Glutamatergic neuron (in vitro differentiated cells): Measurements from ENCODE around the gene RNF227. TPM values are rescaled to one million over a fixed set of nuclear protein-coding genes. Genes with fewer than 3 reads are reported as not detected.

ENCODE experiments used
- DNase-seq: peaks from one replicate; pipeline ENCODE4 v3.0.0; 2022
- H3K27ac Mint-ChIP-seq: one replicate; pipeline ENCODE4 v1.8.0; 2020; ENCODE audit warnings: mild to moderate bottlenecking, mixed read lengths, inconsistent platforms; ENCODE audit not compliant: unreplicated experiment
- H3K27me3 Mint-ChIP-seq: one replicate; pipeline ENCODE4 v1.8.0; 2020; ENCODE audit warnings: mild to moderate bottlenecking, moderate library complexity, mixed read lengths, inconsistent platforms; ENCODE audit not compliant: unreplicated experiment
- H3K36me3 Mint-ChIP-seq: one replicate; pipeline ENCODE4 v1.8.0; 2020; ENCODE audit warnings: mild to moderate bottlenecking, mixed read lengths, inconsistent platforms; ENCODE audit not compliant: unreplicated experiment
- H3K4me1 Mint-ChIP-seq: one replicate; pipeline ENCODE4 v1.8.0; 2020; ENCODE audit warnings: mild to moderate bottlenecking, low read depth, mixed read lengths, inconsistent platforms; ENCODE audit not compliant: unreplicated experiment
- H3K4me3 Mint-ChIP-seq: one replicate; pipeline ENCODE4 v1.8.0; 2020; ENCODE audit warnings: mild to moderate bottlenecking, mixed read lengths, inconsistent platforms; ENCODE audit not compliant: unreplicated experiment
- H3K9me3 Mint-ChIP-seq: one replicate; pipeline ENCODE4 v1.8.0; 2020; ENCODE audit warnings: mild to moderate bottlenecking, moderate library complexity, mixed read lengths, inconsistent platforms; ENCODE audit not compliant: unreplicated experiment
- CTCF ChIP-seq: fragments of 200-600 bp; sonication (generic); IDR thresholded peaks from one replicate; pipeline ENCODE4 v1.5.0; 2021; ENCODE audit not compliant: partially characterized antibody, unreplicated experiment
- total RNA-seq: library from RNA; stranded (reverse); fragmentation: NEBNext Ultra II Directional; extraction: Animal tissue kit (Norgen Biotek cat#: 25700); gene quantifications from one replicate; pipeline ENCODE4 v1.2.1, GENCODE V29; 2021; ENCODE audit not compliant: unreplicated experiment

Gene RNF227
- total RNA-seq, 1 donor from 2014 or later, result 0.49 TPM

GRCh38 chr17:7946441-7946840 is 30.4 kb upstream of the RNF227 start:
- no peaks in the 10 kb centered on the region for H3K27me3 Mint-ChIP-seq
- H3K4me3 Mint-ChIP-seq, result no peak overlapping the region
- peaks cover 1% of the 10 kb centered on the region for H3K9me3 Mint-ChIP-seq
- H3K27ac Mint-ChIP-seq, result no peak overlapping the region
- DNase-seq, result no peak
- H3K36me3 Mint-ChIP-seq, result no peaks in the 10 kb centered on the region
- TF ChIP-seq CTCF, result no peak
- H3K4me1 Mint-ChIP-seq, result peaks cover 2% of the 10 kb centered on the region

DNA sequence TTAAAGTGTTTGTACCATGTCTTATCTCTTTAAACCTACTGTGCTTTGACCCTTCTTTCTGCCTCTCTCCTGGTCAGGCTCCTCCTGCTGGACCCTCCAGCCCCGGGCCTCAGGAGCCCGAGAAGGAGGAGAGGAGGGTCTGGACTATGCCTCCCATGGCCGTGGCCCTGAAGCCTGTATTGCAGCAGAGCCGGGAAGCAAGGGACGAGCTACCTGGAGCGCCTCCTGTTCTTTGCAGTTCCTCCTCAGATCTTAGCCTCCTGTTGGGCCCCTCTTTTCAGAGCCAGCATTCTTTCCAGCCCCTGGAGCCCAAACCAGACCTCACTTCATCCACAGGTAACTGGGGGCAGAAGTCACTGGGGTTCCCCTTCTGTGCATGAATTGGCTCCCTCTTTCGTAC is 29.6 kb upstream of the RNF227 start:
- H3K27ac Mint-ChIP-seq, result no peak overlapping the region
- peaks cover 2% of the 10 kb centered on the region for H3K4me1 Mint-ChIP-seq
- no peak for DNase-seq
- H3K4me3 Mint-ChIP-seq, result no peak overlapping the region
- peaks cover 3% of the 10 kb centered on the region for H3K36me3 Mint-ChIP-seq
- no peak for TF ChIP-seq CTCF
- peaks cover 1% of the 10 kb centered on the region for H3K9me3 Mint-ChIP-seq
- no peaks in the 10 kb centered on the region for H3K27me3 Mint-ChIP-seq

- no peak for TF ChIP-seq CTCF
- Mint-ChIP-seq H3K4me1 (peaks cover 2% of the 10 kb centered on the region), H3K27me3 (peaks cover 2% of the 10 kb centered on the region), H3K9me3 (peaks cover 3% of the 10 kb centered on the region), H3K27ac (peak overlapping the region; percentile 33), H3K36me3 (peaks cover 11% of the 10 kb centered on the region), H3K4me3 (no peak overlapping the region)
- DNase-seq, result no peak
Observed at GRCh38 chr17:7944326-7944725, 28.2 kb upstream of the RNF227 start.

GRCh38 chr17:7943291-7943690 is 27.2 kb upstream of the RNF227 start:
- H3K27ac Mint-ChIP-seq, result no peak overlapping the region
- H3K4me3 Mint-ChIP-seq, result no peak overlapping the region
- H3K9me3 Mint-ChIP-seq, result peaks cover 5% of the 10 kb centered on the region
- H3K27me3 Mint-ChIP-seq, result peaks cover 4% of the 10 kb centered on the region
- peaks cover 2% of the 10 kb centered on the region for H3K4me1 Mint-ChIP-seq
- DNase-seq, result no peak
- peaks cover 11% of the 10 kb centered on the region for H3K36me3 Mint-ChIP-seq
- TF ChIP-seq CTCF, result no peak

DNA sequence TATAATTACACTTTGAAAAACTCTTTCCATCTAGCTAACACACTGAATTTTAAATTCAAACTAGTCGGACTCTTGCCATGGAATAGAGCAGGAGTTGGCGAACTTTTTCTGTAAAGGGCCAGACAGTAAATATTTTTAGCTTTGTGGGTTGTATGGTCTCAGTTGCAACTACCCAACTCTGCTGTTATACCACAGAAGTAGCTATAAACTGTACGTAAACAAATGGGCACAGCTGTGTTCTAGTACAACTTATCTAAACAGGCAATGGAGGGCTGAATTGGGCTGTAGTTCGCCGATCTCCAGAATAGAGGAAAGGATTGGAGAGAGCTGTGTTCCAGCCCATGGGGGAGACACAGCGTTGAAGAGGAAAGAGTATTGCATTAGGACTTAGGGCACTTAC is 24.7 kb upstream of the RNF227 start:
- H3K36me3 Mint-ChIP-seq, result peaks cover 11% of the 10 kb centered on the region
- no peak overlapping the region for H3K27ac Mint-ChIP-seq
- H3K4me3 Mint-ChIP-seq, result no peak overlapping the region
- H3K4me1 Mint-ChIP-seq, result peaks cover 14% of the 10 kb centered on the region
- peaks cover 10% of the 10 kb centered on the region for H3K9me3 Mint-ChIP-seq
- no peak for DNase-seq
- no peak for TF ChIP-seq CTCF
- peaks cover 7% of the 10 kb centered on the region for H3K27me3 Mint-ChIP-seq
